ENCODE data around the gene PRKG1.

Gene PRKG1

GRCh38 chr10:51031950-51032349 is 42.3 kb upstream of the PRKG1 start:
- Histone ChIP-seq H3K4me3 (ENCODE audit: low read length) (no peak overlapping the region), H2AFZ (ENCODE audit: low read depth, low read length) (no peak overlapping the region), H3K36me3 (replicated peaks; ENCODE audit: low read depth, low read length) (no peaks in the 10 kb centered on the region), H3K27ac (ENCODE audit: low read length) (no peak overlapping the region), H3K4me2 (ENCODE audit: low read length) (no peak overlapping the region), H3K9ac (ENCODE audit: low read length) (no peak overlapping the region), H3K9me3 (ENCODE audit: insufficient read depth, low read length) (no peaks in the 10 kb centered on the region), H3K27me3 (ENCODE audit: low read depth, low read length) (no peaks in the 10 kb centered on the region), H3K79me2 (ENCODE audit: low read length) (no peaks in the 10 kb centered on the region), H4K20me1 (ENCODE audit: insufficient read depth, low read length) (no peaks in the 10 kb centered on the region), H3K4me1 (ENCODE audit: low read length) (no peaks in the 10 kb centered on the region)
- no peak for TF ChIP-seq CTCF (IDR thresholded peaks at IDR 0.05; ENCODE audit: low read depth, low read length)
- TF ChIP-seq EZH2phosphoT487 (IDR thresholded peaks at IDR 0.05; ENCODE audit: low read depth) = no peak

- Histone ChIP-seq H3K36me3 (replicated peaks; ENCODE audit: low read depth, low read length) (no peaks in the 10 kb centered on the region), H4K20me1 (ENCODE audit: insufficient read depth, low read length) (no peaks in the 10 kb centered on the region), H3K27me3 (ENCODE audit: low read depth, low read length) (no peaks in the 10 kb centered on the region), H3K9me3 (ENCODE audit: insufficient read depth, low read length) (no peaks in the 10 kb centered on the region), H2AFZ (ENCODE audit: low read depth, low read length) (no peak overlapping the region), H3K9ac (ENCODE audit: low read length) (no peak overlapping the region), H3K79me2 (ENCODE audit: low read length) (no peaks in the 10 kb centered on the region), H3K4me3 (ENCODE audit: low read length) (no peak overlapping the region), H3K27ac (ENCODE audit: low read length) (no peak overlapping the region), H3K4me1 (ENCODE audit: low read length) (no peaks in the 10 kb centered on the region), H3K4me2 (ENCODE audit: low read length) (no peak overlapping the region)
- TF ChIP-seq CTCF (IDR thresholded peaks at IDR 0.05; ENCODE audit: low read depth, low read length) (no peak), EZH2phosphoT487 (IDR thresholded peaks at IDR 0.05; ENCODE audit: low read depth) (no peak)
Observed at GRCh38 chr10:51034769-51035168, 39.5 kb upstream of the PRKG1 start.

- Histone ChIP-seq H3K9me3 (ENCODE audit: insufficient read depth, low read length) (no peaks in the 10 kb centered on the region), H3K4me3 (ENCODE audit: low read length) (no peak overlapping the region), H3K27ac (ENCODE audit: low read length) (no peak overlapping the region), H3K4me2 (ENCODE audit: low read length) (no peak overlapping the region), H3K27me3 (ENCODE audit: low read depth, low read length) (no peaks in the 10 kb centered on the region), H2AFZ (ENCODE audit: low read depth, low read length) (no peak overlapping the region), H3K9ac (ENCODE audit: low read length) (no peak overlapping the region), H3K79me2 (ENCODE audit: low read length) (no peaks in the 10 kb centered on the region), H3K4me1 (ENCODE audit: low read length) (no peaks in the 10 kb centered on the region), H4K20me1 (ENCODE audit: insufficient read depth, low read length) (no peaks in the 10 kb centered on the region), H3K36me3 (replicated peaks; ENCODE audit: low read depth, low read length) (no peaks in the 10 kb centered on the region)
- TF ChIP-seq EZH2phosphoT487 (IDR thresholded peaks at IDR 0.05; ENCODE audit: low read depth) (no peak), CTCF (IDR thresholded peaks at IDR 0.05; ENCODE audit: low read depth, low read length) (no peak)
Observed at GRCh38 chr10:51035344-51035743, 38.9 kb upstream of the PRKG1 start.

GRCh38 chr10:51045871-51046270 is 28.4 kb upstream of the PRKG1 start:
- H3K36me3 ChIP-seq (replicated peaks; ENCODE audit: low read depth, low read length) = no peaks in the 10 kb centered on the region
- H3K27me3 ChIP-seq (ENCODE audit: low read depth, low read length) = no peaks in the 10 kb centered on the region

More at GRCh38 chr10:51045871-51046270, 28.4 kb upstream of the PRKG1 start:
- H3K4me2 ChIP-seq (ENCODE audit: low read length) = no peak overlapping the region
- H3K9me3 ChIP-seq (ENCODE audit: insufficient read depth, low read length) = no peaks in the 10 kb centered on the region
- no peaks in the 10 kb centered on the region for H3K4me1 ChIP-seq (ENCODE audit: low read length)
- no peaks in the 10 kb centered on the region for H3K79me2 ChIP-seq (ENCODE audit: low read length)
- no peaks in the 10 kb centered on the region for H4K20me1 ChIP-seq (ENCODE audit: insufficient read depth, low read length)
- H3K9ac ChIP-seq (ENCODE audit: low read length) = no peak overlapping the region
- H2AFZ ChIP-seq (ENCODE audit: low read depth, low read length) = no peak overlapping the region
- no peak overlapping the region for H3K27ac ChIP-seq (ENCODE audit: low read length)
- no peak overlapping the region for H3K4me3 ChIP-seq (ENCODE audit: low read length)
- no peak for TF ChIP-seq EZH2phosphoT487 (IDR thresholded peaks at IDR 0.05; ENCODE audit: low read depth)
- TF ChIP-seq CTCF (IDR thresholded peaks at IDR 0.05; ENCODE audit: low read depth, low read length) = no peak

All from OCI-LY3 (cell line).